IMR-90 (cell line): ENCODE measurements around the gene OPRL1.
"Not testable (repeated sequence)": the region's sequence is repeated elsewhere in the genome, so short reads cannot be mapped to it uniquely, and the experiment has no call there.

Source experiments
- CEBPB ChIP-seq: IDR thresholded peaks from 2 replicates; pipeline ENCODE4 v1.6.1; 2012; ENCODE audit warnings: low read depth, low read length, improper control_type of control experiment
- FOS ChIP-seq: fragments of 150-350 bp; IDR thresholded peaks from 2 replicates; pipeline ENCODE4 v1.6.1; 2016; ENCODE audit warnings: low read depth, low read length
- MAZ ChIP-seq: IDR thresholded peaks from 2 replicates; pipeline ENCODE4 v1.6.1; 2012; ENCODE audit warnings: low read depth, mild to moderate bottlenecking, low read length, improper control_type of control experiment, moderate library complexity, borderline replicate concordance
- MXI1 ChIP-seq: IDR thresholded peaks from 2 replicates; pipeline ENCODE4 v1.6.1; 2012; ENCODE audit warnings: low read depth, mild to moderate bottlenecking, low read length, moderate library complexity, borderline replicate concordance
- POLR2A ChIP-seq: IDR thresholded peaks from 2 replicates; pipeline ENCODE4 v1.6.1; 2012; ENCODE audit warnings: mild to moderate bottlenecking, low read depth, low read length
- RAD21 ChIP-seq: IDR thresholded peaks from 2 replicates; pipeline ENCODE4 v1.6.1; 2012; ENCODE audit warnings: low read length, improper control_type of control experiment
- RFX5 ChIP-seq: IDR thresholded peaks from 2 replicates; pipeline ENCODE4 v1.8.0; 2012; ENCODE audit warnings: low read depth, mild to moderate bottlenecking, low read length, moderate library complexity
- SMC3 ChIP-seq: fragments of 150-350 bp; IDR thresholded peaks from 2 replicates; pipeline ENCODE4 v1.6.1; 2016; ENCODE audit warnings: low read depth, mild to moderate bottlenecking, antibody characterized with exemption, low read length, moderate library complexity
- TF ChIP-seq, protein P1 (sequence below): conservative IDR thresholded peaks from 2 replicates; pipeline ENCODE4 v1.5.1; 2012; ENCODE audit warnings: mild to moderate bottlenecking, low read depth, low read length, improper control_type of control experiment
- TF ChIP-seq, protein P2 (sequence below): fragments of 150-350 bp; IDR thresholded peaks from 2 replicates; pipeline ENCODE4 v1.6.1; 2016; ENCODE audit warnings: low read depth, mild to moderate bottlenecking, low read length, moderate library complexity, borderline replicate concordance
- TF ChIP-seq, protein P3 (sequence below): fragments of 150-350 bp; IDR thresholded peaks from 2 replicates; pipeline ENCODE4 v1.6.1; 2017; ENCODE audit warnings: mild to moderate bottlenecking, antibody characterized with exemption, low read length, low read depth

DNA sequence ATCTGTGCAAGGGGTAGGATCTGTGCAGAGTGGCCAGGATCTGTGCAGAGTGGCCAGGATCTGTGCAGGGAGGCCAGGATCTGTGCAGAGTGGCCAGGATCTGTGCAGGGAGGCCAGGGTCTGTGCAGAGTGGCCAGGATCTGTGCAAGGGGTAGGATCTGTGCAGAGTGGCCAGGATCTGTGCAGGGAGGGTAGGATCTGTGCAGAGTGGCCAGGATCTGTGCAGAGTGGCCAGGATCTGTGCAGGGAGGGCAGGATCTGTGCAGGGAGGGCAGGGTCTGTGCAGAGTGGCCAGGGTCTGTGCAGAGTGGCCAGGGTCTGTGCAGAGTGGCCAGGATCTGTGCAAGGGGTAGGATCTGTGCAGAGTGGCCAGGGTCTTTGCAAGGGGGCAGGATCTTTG is 8.7 kb downstream of the OPRL1 start:
- TF ChIP-seq, protein P1, sequence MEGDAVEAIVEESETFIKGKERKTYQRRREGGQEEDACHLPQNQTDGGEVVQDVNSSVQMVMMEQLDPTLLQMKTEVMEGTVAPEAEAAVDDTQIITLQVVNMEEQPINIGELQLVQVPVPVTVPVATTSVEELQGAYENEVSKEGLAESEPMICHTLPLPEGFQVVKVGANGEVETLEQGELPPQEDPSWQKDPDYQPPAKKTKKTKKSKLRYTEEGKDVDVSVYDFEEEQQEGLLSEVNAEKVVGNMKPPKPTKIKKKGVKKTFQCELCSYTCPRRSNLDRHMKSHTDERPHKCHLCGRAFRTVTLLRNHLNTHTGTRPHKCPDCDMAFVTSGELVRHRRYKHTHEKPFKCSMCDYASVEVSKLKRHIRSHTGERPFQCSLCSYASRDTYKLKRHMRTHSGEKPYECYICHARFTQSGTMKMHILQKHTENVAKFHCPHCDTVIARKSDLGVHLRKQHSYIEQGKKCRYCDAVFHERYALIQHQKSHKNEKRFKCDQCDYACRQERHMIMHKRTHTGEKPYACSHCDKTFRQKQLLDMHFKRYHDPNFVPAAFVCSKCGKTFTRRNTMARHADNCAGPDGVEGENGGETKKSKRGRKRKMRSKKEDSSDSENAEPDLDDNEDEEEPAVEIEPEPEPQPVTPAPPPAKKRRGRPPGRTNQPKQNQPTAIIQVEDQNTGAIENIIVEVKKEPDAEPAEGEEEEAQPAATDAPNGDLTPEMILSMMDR: not testable (repeated sequence)
- TF ChIP-seq SMC3, RAD21, POLR2A, RFX5, CEBPB, MXI1, MAZ, FOS: not testable (repeated sequence)
- TF ChIP-seq, protein P2, sequence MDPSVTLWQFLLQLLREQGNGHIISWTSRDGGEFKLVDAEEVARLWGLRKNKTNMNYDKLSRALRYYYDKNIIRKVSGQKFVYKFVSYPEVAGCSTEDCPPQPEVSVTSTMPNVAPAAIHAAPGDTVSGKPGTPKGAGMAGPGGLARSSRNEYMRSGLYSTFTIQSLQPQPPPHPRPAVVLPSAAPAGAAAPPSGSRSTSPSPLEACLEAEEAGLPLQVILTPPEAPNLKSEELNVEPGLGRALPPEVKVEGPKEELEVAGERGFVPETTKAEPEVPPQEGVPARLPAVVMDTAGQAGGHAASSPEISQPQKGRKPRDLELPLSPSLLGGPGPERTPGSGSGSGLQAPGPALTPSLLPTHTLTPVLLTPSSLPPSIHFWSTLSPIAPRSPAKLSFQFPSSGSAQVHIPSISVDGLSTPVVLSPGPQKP: not testable (repeated sequence)
- TF ChIP-seq, protein P3, sequence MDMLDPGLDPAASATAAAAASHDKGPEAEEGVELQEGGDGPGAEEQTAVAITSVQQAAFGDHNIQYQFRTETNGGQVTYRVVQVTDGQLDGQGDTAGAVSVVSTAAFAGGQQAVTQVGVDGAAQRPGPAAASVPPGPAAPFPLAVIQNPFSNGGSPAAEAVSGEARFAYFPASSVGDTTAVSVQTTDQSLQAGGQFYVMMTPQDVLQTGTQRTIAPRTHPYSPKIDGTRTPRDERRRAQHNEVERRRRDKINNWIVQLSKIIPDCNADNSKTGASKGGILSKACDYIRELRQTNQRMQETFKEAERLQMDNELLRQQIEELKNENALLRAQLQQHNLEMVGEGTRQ: not testable (repeated sequence)
